AG09319 (cell line): ENCODE data around the gene FAM234A.
"Not testable (repeated sequence)": the region's sequence is repeated elsewhere in the genome, so short reads cannot be mapped to it uniquely, and the experiment has no call there.

Source experiments
- DNase-seq: peaks from one replicate; pipeline ENCODE4 v3.0.0-alpha.2; 2010; ENCODE audit warnings: low read depth; ENCODE audit errors: extremely low read depth
- TF ChIP-seq, protein P1 (sequence below): IDR thresholded peaks from 2 replicates; pipeline ENCODE4 v1.5.1; 2011; ENCODE audit warnings: low read depth, mild to moderate bottlenecking, inconsistent platforms, low read length, moderate library complexity

Gene FAM234A

DNA sequence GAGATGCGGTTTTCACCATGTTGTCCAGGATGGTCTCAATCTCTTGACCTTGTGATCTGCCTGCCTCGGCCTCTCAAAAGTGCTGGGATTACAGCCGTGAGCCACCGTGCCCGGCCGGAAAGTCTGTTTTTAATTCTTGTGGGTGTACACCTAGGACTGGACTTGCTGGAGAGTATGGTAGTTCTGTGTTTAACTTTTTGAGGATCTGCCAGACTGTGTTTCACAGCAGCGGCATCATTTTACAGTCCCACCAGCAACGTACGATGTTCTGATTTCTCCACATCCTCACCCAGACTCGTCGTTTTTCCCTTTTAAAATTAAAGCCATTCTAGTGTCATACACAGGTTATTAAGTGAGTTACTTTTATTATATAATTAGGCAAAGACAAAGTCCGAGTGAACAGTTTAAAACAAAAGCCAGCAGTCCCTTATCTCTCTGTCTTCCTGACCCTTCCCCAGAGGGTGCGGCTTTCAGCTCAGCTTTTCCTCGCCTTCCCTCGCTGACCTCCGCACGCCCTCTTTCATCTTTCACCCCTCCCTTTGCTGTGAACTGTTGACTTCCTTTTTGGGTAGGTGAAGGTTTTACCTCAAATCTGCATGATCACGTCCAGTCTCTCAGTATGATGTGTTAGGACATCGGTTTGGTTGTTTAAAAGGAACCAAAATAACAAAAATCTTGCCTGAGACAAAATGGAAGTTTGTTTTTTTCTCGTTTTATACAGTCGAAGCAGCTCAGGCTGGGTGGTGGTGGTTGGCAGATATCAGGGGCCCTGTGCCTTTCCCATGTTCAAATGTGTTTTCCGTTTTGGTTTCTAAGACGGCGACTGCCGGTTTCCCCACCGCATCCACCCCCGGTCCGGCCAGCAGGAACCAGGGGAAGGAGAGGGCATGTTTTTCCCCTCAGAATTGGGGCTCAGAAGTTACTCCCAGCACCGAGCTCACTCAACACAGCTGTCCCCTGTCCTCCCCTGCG, 18.0 kb downstream of the FAM234A start:
- no peak for DNase-seq
- TF ChIP-seq, protein P1, sequence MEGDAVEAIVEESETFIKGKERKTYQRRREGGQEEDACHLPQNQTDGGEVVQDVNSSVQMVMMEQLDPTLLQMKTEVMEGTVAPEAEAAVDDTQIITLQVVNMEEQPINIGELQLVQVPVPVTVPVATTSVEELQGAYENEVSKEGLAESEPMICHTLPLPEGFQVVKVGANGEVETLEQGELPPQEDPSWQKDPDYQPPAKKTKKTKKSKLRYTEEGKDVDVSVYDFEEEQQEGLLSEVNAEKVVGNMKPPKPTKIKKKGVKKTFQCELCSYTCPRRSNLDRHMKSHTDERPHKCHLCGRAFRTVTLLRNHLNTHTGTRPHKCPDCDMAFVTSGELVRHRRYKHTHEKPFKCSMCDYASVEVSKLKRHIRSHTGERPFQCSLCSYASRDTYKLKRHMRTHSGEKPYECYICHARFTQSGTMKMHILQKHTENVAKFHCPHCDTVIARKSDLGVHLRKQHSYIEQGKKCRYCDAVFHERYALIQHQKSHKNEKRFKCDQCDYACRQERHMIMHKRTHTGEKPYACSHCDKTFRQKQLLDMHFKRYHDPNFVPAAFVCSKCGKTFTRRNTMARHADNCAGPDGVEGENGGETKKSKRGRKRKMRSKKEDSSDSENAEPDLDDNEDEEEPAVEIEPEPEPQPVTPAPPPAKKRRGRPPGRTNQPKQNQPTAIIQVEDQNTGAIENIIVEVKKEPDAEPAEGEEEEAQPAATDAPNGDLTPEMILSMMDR = no peak

DNA sequence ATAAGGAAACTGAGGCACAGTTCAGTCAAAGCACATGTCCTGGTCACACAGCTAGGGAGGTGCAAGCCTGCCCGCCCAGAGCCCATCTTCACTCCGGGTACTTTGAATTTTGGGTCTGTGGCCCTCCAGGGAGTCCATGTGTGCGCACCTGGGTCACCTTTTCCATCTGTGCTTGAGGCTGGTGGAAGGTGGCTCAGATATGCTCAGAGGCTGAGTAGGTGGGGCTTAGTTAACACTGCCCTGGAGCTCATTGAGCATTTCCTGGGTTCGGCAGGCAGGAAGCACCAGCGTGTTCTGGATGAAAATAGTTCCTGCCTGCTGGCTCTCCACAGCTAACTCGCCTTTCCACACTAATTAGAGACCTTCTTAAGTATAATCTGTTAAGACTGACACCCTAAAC, 19.2 kb downstream of the FAM234A start:
- TF ChIP-seq, protein P1 = no peak
- no peak for DNase-seq

DNA sequence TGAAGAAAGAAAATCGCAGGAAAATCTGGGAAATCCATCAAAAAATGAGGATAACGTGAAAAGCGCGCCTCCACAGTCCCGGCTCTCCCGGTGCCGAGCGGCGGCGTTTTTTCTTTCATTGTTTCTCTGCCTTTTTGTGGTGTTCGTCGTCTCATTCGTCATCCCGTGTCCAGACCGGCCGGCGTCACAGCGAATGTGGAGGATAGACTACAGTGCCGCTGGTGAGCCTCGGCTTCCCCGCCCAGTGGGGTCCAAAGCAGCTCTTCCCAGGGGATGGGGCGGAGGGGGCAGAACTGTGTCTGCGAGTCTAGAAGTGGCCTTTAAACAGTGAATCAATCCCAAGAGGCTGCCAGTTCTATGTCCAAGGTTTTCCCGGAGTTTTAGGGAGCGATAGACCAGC, 19.8 kb downstream of the FAM234A start:
- TF ChIP-seq, protein P1 = no peak
- DNase-seq = no peak

DNA sequence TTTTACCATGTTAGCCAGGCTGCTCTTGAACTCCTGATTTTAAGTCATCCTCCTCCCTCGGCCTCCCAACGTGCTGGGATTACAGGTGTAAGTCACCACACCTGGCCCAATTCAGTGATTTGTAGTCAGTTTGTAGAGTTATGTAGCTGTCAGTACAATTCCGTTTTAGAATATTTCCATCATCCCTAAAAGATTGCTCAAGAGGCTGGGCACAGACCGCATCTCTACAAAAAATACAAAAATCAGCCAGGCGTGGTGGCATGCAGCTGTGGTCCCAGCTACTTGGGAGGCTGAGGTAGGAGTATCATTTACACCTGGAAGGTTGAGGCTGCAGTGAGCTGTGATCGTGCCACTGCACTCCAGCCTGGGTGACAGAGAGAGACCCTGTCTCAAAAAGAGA, 20.6 kb downstream of the FAM234A start:
- TF ChIP-seq, protein P1 = no peak
- no peak for DNase-seq

DNA sequence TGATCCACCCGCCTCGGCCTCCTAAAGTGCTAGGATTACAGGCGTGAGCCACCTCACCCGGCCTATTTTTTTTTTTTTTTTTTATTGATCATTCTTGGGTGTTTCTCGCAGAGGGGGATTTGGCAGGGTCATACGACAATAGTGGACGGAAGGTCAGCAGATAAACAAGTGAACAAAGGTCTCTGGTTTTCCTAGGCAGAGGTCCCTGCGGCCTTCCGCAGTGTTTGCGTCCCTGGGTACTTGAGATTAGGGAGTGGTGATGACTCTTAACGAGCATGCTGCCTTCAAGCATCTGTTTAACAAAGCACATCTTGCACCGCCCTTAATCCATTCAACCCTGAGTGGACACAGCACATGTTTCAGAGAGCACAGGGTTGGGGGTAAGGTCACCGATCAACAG, 23.5 kb downstream of the FAM234A start:
- DNase-seq = not testable (repeated sequence)

DNA sequence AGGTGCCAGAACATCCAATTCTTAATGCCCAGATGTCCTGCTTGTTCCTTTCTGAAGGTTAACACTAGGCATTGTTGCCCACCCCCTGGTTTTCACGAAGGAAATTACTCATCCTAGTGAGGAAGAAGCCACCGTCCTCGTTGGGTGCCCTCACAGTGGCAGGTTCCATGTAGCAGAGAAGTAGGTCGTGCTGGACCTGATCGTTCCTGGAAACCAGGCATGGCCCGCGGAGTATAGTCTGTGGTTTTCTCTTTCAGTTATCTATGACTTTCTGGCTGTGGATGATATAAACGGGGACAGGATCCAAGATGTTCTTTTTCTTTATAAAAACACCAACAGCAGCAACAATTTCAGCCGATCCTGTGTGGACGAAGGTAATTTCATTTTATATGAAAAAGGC, 24.6 kb downstream of the FAM234A start:
- DNase-seq = no peak

DNA sequence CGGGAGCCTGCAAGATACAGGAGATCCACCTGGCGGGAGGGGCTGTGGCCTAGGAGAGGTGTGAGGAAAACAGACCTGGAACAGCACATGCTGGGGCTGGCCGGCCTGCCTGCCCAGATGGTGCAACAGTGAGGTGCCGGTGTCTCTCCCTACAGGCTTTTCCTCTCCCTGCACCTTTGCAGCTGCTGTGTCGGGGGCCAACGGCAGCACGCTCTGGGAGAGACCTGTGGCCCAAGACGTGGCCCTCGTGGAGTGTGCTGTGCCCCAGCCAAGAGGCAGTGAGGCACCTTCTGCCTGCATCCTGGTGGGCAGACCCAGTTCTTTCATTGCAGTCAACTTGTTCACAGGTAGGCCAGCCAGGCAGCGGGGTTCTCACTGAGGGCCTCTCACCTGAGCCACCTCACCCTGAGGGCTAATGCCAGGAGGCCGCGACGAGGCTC, 25.2 kb downstream of the FAM234A start:
- DNase-seq = no peak
- TF ChIP-seq, protein P1 = no peak

More for the DNA sequence above, 24.6 kb downstream of the FAM234A start:
- TF ChIP-seq, protein P1 = no peak
